HepG2 (cell line): ENCODE results near the gene ENO1. TPM values are rescaled to one million over a fixed set of nuclear protein-coding genes. Genes with fewer than 3 reads are reported as not detected.

Experiments
- EEA1 ChIP-seq: sonication (generic); formaldehyde crosslinking; IDR thresholded peaks from 2 replicates; pipeline ENCODE4 v1.5.1; 2020; ENCODE audit warnings: mild to moderate bottlenecking, missing genetic modification reagents, borderline replicate concordance
- FOSL1 ChIP-seq: sonication (generic); formaldehyde crosslinking; IDR thresholded peaks from 2 replicates; pipeline ENCODE4 v1.9.0; 2021; ENCODE audit warnings: missing genetic modification reagents, borderline replicate concordance
- GATAD1 ChIP-seq: IDR thresholded peaks from 2 replicates; pipeline ENCODE4 v1.6.1; 2016; ENCODE audit warnings: missing genetic modification reagents, missing compliant biosample characterization
- HOXA9 ChIP-seq: sonication (generic); formaldehyde crosslinking; IDR thresholded peaks from 2 replicates; pipeline ENCODE4 v1.8.1; 2022; ENCODE audit warnings: missing genetic modification reagents, mild to moderate bottlenecking, moderate library complexity, borderline replicate concordance
- IRF9 ChIP-seq: sonication (generic); formaldehyde crosslinking; IDR thresholded peaks from 2 replicates; pipeline ENCODE4 v1.8.0; 2022; ENCODE audit warnings: missing genetic modification reagents, mild to moderate bottlenecking, borderline replicate concordance
- NFATC3 ChIP-seq: sonication (generic); formaldehyde crosslinking; IDR thresholded peaks from 2 replicates; pipeline ENCODE4 v1.5.1; 2020; ENCODE audit warnings: mild to moderate bottlenecking, missing genetic modification reagents
- NFE2L1 ChIP-seq: sonication (generic); formaldehyde crosslinking; IDR thresholded peaks from 2 replicates; pipeline ENCODE4 v1.4.0; 2020; ENCODE audit warnings: missing genetic modification reagents, mild to moderate bottlenecking, borderline replicate concordance
- NR3C1 ChIP-seq: sonication (generic); formaldehyde crosslinking; IDR thresholded peaks from 2 replicates; pipeline ENCODE4 v1.4.0; 2020; ENCODE audit warnings: missing genetic modification reagents
- RAD51 ChIP-seq: fragments of 450-650 bp; IDR thresholded peaks from 2 replicates; pipeline ENCODE4 v1.6.1; 2016; ENCODE audit warnings: borderline replicate concordance
- SALL2 ChIP-seq: sonication (generic); formaldehyde crosslinking; IDR thresholded peaks from 2 replicates; pipeline ENCODE4 v1.8.1; 2023; ENCODE audit warnings: mild to moderate bottlenecking, missing genetic modification reagents, inconsistent platforms
- SIX1 ChIP-seq: sonication (generic); formaldehyde crosslinking; IDR thresholded peaks from 2 replicates; pipeline ENCODE4 v1.4.0; 2020; ENCODE audit warnings: missing genetic modification reagents, borderline replicate concordance
- YEATS4 ChIP-seq: sonication (generic); formaldehyde crosslinking; IDR thresholded peaks from 2 replicates; pipeline ENCODE4 v1.4.0; 2020; ENCODE audit warnings: missing genetic modification reagents, borderline replicate concordance
- ZBTB20 ChIP-seq: sonication (generic); formaldehyde crosslinking; IDR thresholded peaks from 2 replicates; pipeline ENCODE4 v1.8.1; 2023; ENCODE audit warnings: missing genetic modification reagents, low read depth, mild to moderate bottlenecking, borderline replicate concordance
- ZKSCAN8 ChIP-seq: IDR thresholded peaks from 2 replicates; pipeline ENCODE4 v1.6.1; 2016; ENCODE audit warnings: borderline replicate concordance, missing genetic modification reagents, missing compliant biosample characterization
- ZNF609 ChIP-seq: sonication (generic); formaldehyde crosslinking; IDR thresholded peaks from 2 replicates; pipeline ENCODE4 v1.4.0; 2020; ENCODE audit warnings: mild to moderate bottlenecking, missing genetic modification reagents, borderline replicate concordance
- ZNF644 ChIP-seq: IDR thresholded peaks from 2 replicates; pipeline ENCODE4 v1.6.1; 2016; ENCODE audit warnings: low read depth
- ZNF710 ChIP-seq: sonication (generic); formaldehyde crosslinking; IDR thresholded peaks from 2 replicates; pipeline ENCODE4 v1.5.0; 2020; ENCODE audit warnings: mild to moderate bottlenecking, missing genetic modification reagents, borderline replicate concordance
- polyA plus RNA-seq, 8 experiments: library from polyadenylated mRNA; depleted of rRNA in 3 of 8; stranded (reverse) in 7 of 8; unstranded in 1 of 8; fragments of >200 nt; fragmentation: Illumina TruSeq in 4 of 8; extraction: Trizol in 4 of 8; gene quantifications; 2 replicates each; pipeline versions ENCODE4 v1.2.1 to v1.2.3, GENCODE V29; 2011 to 2016; ENCODE audit warnings: low read depth in 4 of 8, missing spikeins in 1 of 8, mixed read lengths in 1 of 8; ENCODE audit not compliant: insufficient read depth in 1 of 8
- total RNA-seq, 5 experiments: library from RNA; depleted of rRNA; stranded (reverse); fragments of >200 nt; fragmentation: Illumina TruSeq; extraction: Trizol; gene quantifications; 2 replicates each; pipeline ENCODE4 v1.2.3, GENCODE V29; 2016; ENCODE audit warnings: low read depth in 1 of 5
- TF ChIP-seq, protein P1 (sequence below): sonication (generic); formaldehyde crosslinking; IDR thresholded peaks from 2 replicates; pipeline ENCODE4 v1.5.0; 2020; ENCODE audit warnings: missing genetic modification reagents, mild to moderate bottlenecking, borderline replicate concordance

ENO1 gene
- total and polyA plus RNA-seq, 2 of the 13 experiments (the other 11 are each of a cell fraction or from before 2014, with no cell fraction given): 1,559 to 3,103 TPM

DNA sequence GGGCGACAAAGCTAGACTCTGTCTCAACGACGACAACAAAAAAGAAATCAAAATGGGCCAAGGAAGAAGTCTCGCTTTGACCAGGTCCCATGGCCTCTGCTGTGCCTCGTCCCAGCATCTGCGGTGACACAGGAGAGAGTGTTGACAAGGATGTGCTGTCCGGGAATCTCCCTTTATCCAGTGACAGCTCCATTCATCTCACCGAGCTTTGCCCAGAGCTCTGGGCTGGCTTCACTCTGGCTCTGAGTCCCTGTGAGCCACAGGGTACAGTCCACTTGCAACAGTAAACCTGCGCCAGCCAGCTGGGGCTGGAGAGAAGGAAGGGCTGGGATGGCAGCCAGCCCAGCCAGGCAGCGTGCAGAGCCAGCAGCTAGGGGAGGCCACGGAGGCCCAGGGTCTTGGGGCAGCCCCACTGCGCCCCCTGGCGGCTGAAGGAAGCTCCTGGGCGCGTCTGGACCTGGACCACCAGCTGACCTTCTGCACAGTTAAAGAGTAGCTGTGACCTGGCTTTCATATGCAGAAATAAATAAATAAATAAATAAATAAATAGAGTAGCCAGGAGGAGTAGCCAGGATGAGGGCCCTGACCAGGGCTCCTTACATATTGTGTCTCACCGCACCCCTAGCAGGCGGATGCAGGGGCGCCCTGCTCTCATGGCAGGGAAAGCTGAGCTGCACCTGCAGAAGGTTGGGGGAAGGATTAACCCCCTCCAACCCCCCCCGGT lies 29.7 kb downstream of the ENO1 start (continued):
- TF ChIP-seq, protein P1, sequence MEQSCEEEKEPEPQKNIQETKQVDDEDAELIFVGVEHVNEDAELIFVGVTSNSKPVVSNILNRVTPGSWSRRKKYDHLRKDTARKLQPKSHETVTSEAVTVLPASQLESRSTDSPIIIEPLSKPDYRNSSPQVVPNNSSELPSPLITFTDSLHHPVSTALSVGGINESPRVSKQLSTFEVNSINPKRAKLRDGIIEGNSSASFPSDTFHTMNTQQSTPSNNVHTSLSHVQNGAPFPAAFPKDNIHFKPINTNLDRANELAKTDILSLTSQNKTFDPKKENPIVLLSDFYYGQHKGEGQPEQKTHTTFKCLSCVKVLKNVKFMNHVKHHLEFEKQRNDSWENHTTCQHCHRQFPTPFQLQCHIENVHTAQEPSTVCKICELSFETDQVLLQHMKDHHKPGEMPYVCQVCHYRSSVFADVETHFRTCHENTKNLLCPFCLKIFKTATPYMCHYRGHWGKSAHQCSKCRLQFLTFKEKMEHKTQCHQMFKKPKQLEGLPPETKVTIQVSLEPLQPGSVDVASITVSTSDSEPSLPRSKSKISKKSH: peak; percentile 51; the same call in 1 of the 2 replicates
- TF ChIP-seq FOSL1 (CRISPR knock-in tag) (no peak), ZBTB20 (CRISPR knock-in tag) (peak; percentile 53; the same call in 1 of the 2 replicates), ZNF710 (CRISPR knock-in tag) (no peak), EEA1 (CRISPR knock-in tag) (no peak), NFATC3 (CRISPR knock-in tag) (no peak), ZNF644 (peak; percentile 72), YEATS4 (CRISPR knock-in tag) (no peak), ZKSCAN8 (CRISPR knock-in tag) (peak; percentile 79; the same call in 1 of the 2 replicates), ZNF609 (CRISPR knock-in tag) (no peak; the same call in 1 of the 2 replicates), NFE2L1 (CRISPR knock-in tag) (no peak), HOXA9 (CRISPR knock-in tag) (no peak), SALL2 (CRISPR knock-in tag) (no peak), GATAD1 (CRISPR knock-in tag) (peak; percentile 56), RAD51 (no peak), IRF9 (CRISPR knock-in tag) (0 out of 2 replicates have a peak, but pooled peaks have one; percentile 33), SIX1 (CRISPR knock-in tag) (peak; percentile 62; the same call in 1 of the 2 replicates), NR3C1 (CRISPR knock-in tag) (no peak)
